Natural killer cell treated with Interleukin-12 subunit alpha and Interleukin-12 subunit beta and Interleukin-15 and Interleukin-18, amount 100 ng/mL, for 72 hours (primary cell): Measurements from ENCODE around the gene SMIM13. TPM values are rescaled to one million over a fixed set of nuclear protein-coding genes. Genes with fewer than 3 reads are reported as not detected.
A peak's percentile ranks its signal among the peaks of the same experiment; 100 is the strongest.
"Not testable (repeated sequence)": the region's sequence is repeated elsewhere in the genome, so short reads cannot be mapped to it uniquely, and the experiment has no call there.

Experiments used
- ATAC-seq, 2 donors: fragments of 150-1000 bp; cut with Tn5 transposase in 1 of 2; sonication (Bioruptor Pico), chemical (Tn5 transposase) in 1 of 2; 2 replicates each; pipeline ENCODE4 v1.10.0; 2021
- DNase-seq: peaks from one replicate; pipeline ENCODE4 v3.0.0; 2022; ENCODE audit warnings: low spot score
- H3K27ac Mint-ChIP-seq, 2 donors: 1 replicate in 1 of 2; 2 replicates in 1 of 2; pipeline ENCODE4 v1.8.0; 2022; ENCODE audit warnings: mixed read lengths in 2 of 2, mild to moderate bottlenecking in 1 of 2, moderate library complexity in 1 of 2
- H3K27me3 Mint-ChIP-seq, 2 donors: 1 replicate in 1 of 2; 2 replicates in 1 of 2; pipeline ENCODE4 v1.8.0; 2022; ENCODE audit warnings: mixed read lengths in 2 of 2
- H3K36me3 Mint-ChIP-seq: one replicate; pipeline ENCODE4 v1.8.0; 2022; ENCODE audit warnings: mixed read lengths
- H3K4me1 Mint-ChIP-seq, 2 donors: 1 replicate in 1 of 2; 2 replicates in 1 of 2; pipeline ENCODE4 v1.8.0; 2022; ENCODE audit warnings: low read depth in 2 of 2, mixed read lengths in 2 of 2, mild to moderate bottlenecking in 1 of 2
- H3K4me3 Mint-ChIP-seq: one replicate; pipeline ENCODE4 v1.8.0; 2022; ENCODE audit warnings: mixed read lengths
- H3K9me3 Mint-ChIP-seq: 2 replicates; pipeline ENCODE4 v1.8.0; 2022; ENCODE audit warnings: mixed read lengths
- total RNA-seq, 2 donors: library from RNA; stranded (reverse); gene quantifications; one replicate each; pipeline ENCODE4 v1.2.3, GENCODE V29; 2022

SMIM13 gene
- total RNA-seq, 2 donors from 2014 or later = 14.2 to 16.0 TPM

DNA sequence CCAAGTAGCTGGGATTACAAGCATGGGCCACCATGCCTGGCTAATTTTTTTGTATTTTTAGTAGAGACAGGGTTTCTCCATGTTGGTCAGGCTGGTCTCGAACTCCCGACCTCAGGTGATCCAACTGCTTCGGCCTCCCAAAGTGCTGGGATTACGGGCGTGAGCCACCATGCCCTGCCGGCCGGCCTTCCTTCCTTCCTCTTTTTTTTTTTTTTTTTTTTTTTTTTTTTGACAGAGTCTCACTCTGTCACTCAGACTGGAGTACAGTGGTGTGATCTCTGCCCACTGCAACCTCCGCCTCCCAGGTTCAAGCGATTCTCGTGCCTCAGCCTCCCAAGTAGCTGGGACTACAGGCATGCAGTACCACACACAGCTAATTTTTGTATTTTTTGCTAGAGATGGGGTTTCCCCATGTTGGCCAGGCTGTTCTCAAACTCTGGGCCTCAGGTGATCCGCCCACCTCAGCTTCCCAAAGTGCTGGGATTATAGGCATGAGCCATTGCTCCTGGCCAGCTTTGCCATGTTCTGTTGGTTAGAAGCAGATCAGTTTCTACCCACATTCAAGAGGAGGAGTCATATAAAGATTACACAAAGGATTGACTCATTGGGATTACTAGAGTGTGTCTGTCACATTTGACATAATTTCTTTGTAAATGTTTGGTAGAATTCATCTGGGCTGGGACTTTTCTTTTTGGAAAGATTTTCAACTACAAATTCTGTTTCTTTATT, 22.3 kb downstream of the SMIM13 start:
- H3K27me3 Mint-ChIP-seq, H3K4me3 Mint-ChIP-seq, H3K9me3 Mint-ChIP-seq, DNase-seq, H3K27ac Mint-ChIP-seq, H3K36me3 Mint-ChIP-seq: not testable (repeated sequence)
- peaks cover 18 to 33% of the 10 kb centered on the region in 2 donors for H3K4me1 Mint-ChIP-seq
- peak in 1 of 2 donors; percentile 53 for ATAC-seq

GRCh38 chr6:11120271-11121005, 26.8 kb downstream of the SMIM13 start:
- no peak overlapping the region for H3K4me3 Mint-ChIP-seq
- ATAC-seq = no peak
- no peak for DNase-seq
- H3K9me3 Mint-ChIP-seq = no peaks in the 10 kb centered on the region
- H3K36me3 Mint-ChIP-seq = no peaks in the 10 kb centered on the region
- H3K27ac Mint-ChIP-seq = no peak overlapping the region
- no peaks in the 10 kb centered on the region for H3K27me3 Mint-ChIP-seq
- peaks cover 24 to 27% of the 10 kb centered on the region in 2 donors for H3K4me1 Mint-ChIP-seq

- Mint-ChIP-seq H3K9me3 (no peaks in the 10 kb centered on the region), H3K27me3 (no peaks in the 10 kb centered on the region), H3K27ac (no peak overlapping the region), H3K4me1 (peaks cover 22 to 24% of the 10 kb centered on the region in 2 donors), H3K36me3 (no peaks in the 10 kb centered on the region), H3K4me3 (no peak overlapping the region)
- ATAC-seq (no peak), DNase-seq (no peak)
Observed at GRCh38 chr6:11121851-11122250, 28.2 kb downstream of the SMIM13 start.

- DNase-seq (no peak), ATAC-seq (no peak)
- Mint-ChIP-seq H3K9me3 (no peaks in the 10 kb centered on the region), H3K27me3 (no peaks in the 10 kb centered on the region), H3K27ac (no peak overlapping the region), H3K4me3 (no peak overlapping the region), H3K4me1 (peaks cover 24 to 25% of the 10 kb centered on the region in 2 donors), H3K36me3 (no peaks in the 10 kb centered on the region)
Observed at GRCh38 chr6:11122380-11122779, 28.7 kb downstream of the SMIM13 start.

- H3K9me3 Mint-ChIP-seq = no peaks in the 10 kb centered on the region
- no peak for DNase-seq
- H3K27me3 Mint-ChIP-seq = no peaks in the 10 kb centered on the region
- no peak for ATAC-seq
- H3K4me1 Mint-ChIP-seq = peaks cover 22 to 24% of the 10 kb centered on the region in 2 donors
- no peaks in the 10 kb centered on the region for H3K36me3 Mint-ChIP-seq
- H3K4me3 Mint-ChIP-seq = no peak overlapping the region
- no peak overlapping the region for H3K27ac Mint-ChIP-seq
Observed at GRCh38 chr6:11123978-11124377, 30.3 kb downstream of the SMIM13 start.

DNA sequence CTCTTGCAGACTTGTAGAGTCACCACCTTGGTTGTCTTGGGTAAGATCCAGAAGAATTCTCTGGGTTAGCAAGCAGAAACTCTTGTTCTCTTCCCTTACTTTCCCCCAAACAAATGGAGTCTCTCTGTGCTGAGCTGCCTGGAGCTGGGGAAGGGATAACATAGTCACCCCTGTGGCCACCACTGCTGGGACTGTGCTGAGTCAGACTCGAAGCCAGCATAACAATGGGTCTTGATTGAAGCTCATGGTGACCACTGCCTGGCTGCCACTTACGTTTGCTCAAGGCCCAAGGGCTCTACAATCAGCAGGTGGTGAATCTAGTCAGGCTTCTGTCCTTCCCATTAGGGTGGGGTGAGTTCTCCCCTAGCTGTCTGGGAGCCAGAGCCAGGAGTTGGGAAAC, 33.2 kb downstream of the SMIM13 start:
- no peak for ATAC-seq
- Mint-ChIP-seq H3K36me3 (no peaks in the 10 kb centered on the region), H3K27me3 (no peaks in the 10 kb centered on the region), H3K27ac (no peak overlapping the region), H3K4me1 (peaks cover 23 to 26% of the 10 kb centered on the region in 2 donors), H3K9me3 (no peaks in the 10 kb centered on the region), H3K4me3 (no peak overlapping the region)
- no peak for DNase-seq

DNA sequence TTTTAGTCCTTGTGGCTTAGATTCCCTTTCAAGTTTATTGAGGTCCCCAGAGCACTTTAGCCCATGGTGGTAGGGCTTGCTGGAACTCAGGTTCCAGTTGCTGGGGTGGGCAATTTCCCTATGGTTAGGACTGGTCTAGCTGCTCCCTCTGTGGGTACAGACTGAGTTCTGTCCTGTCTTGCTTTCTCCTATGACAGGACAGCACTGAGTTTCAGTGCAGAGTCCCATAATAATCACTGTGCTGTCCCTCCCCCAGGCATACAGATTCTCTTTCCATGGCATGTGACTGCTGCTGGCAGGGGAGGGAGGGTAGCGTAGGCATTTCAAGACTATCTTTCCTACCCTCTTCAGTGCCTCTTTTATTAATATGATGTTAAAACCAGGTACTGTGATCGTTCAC, 35.0 kb downstream of the SMIM13 start:
- no peak for DNase-seq
- H3K9me3 Mint-ChIP-seq = no peaks in the 10 kb centered on the region
- no peak overlapping the region for H3K27ac Mint-ChIP-seq
- no peak overlapping the region for H3K4me3 Mint-ChIP-seq
- H3K27me3 Mint-ChIP-seq = no peaks in the 10 kb centered on the region
- ATAC-seq = no peak
- H3K4me1 Mint-ChIP-seq = peaks cover 18 to 26% of the 10 kb centered on the region in 2 donors
- no peaks in the 10 kb centered on the region for H3K36me3 Mint-ChIP-seq

- Mint-ChIP-seq H3K4me3 (no peak overlapping the region), H3K27me3 (no peaks in the 10 kb centered on the region), H3K9me3 (no peaks in the 10 kb centered on the region), H3K36me3 (peaks cover 4% of the 10 kb centered on the region), H3K4me1 (peaks cover 18 to 20% of the 10 kb centered on the region in 2 donors), H3K27ac (no peak overlapping the region)
- no peak for ATAC-seq
- DNase-seq = no peak
Observed at GRCh38 chr6:11129908-11130565, 36.4 kb downstream of the SMIM13 start.

GRCh38 chr6:11130605-11131004, 37.0 kb downstream of the SMIM13 start:
- Mint-ChIP-seq H3K9me3 (no peaks in the 10 kb centered on the region), H3K27ac (no peak overlapping the region), H3K4me3 (no peak overlapping the region), H3K4me1 (peaks cover 18 to 20% of the 10 kb centered on the region in 2 donors), H3K27me3 (no peaks in the 10 kb centered on the region), H3K36me3 (peaks cover 6% of the 10 kb centered on the region)
- DNase-seq (no peak), ATAC-seq (no peak)

GRCh38 chr6:11132194-11132888, 38.7 kb downstream of the SMIM13 start:
- DNase-seq = no peak
- no peaks in the 10 kb centered on the region for H3K9me3 Mint-ChIP-seq
- no peak overlapping the region for H3K4me3 Mint-ChIP-seq
- peaks cover 6% of the 10 kb centered on the region for H3K36me3 Mint-ChIP-seq
- no peaks in the 10 kb centered on the region for H3K27me3 Mint-ChIP-seq
- H3K27ac Mint-ChIP-seq = no peak overlapping the region
- peaks cover 15 to 18% of the 10 kb centered on the region in 2 donors for H3K4me1 Mint-ChIP-seq
- ATAC-seq = no peak

GRCh38 chr6:11133281-11133680, 39.6 kb downstream of the SMIM13 start:
- H3K9me3 Mint-ChIP-seq = no peaks in the 10 kb centered on the region
- DNase-seq = no peak
- no peaks in the 10 kb centered on the region for H3K27me3 Mint-ChIP-seq
- H3K4me3 Mint-ChIP-seq = no peak overlapping the region
- peaks cover 13 to 18% of the 10 kb centered on the region in 2 donors for H3K4me1 Mint-ChIP-seq
- no peak overlapping the region for H3K27ac Mint-ChIP-seq
- no peak for ATAC-seq
- peaks cover 6% of the 10 kb centered on the region for H3K36me3 Mint-ChIP-seq

- Mint-ChIP-seq H3K27ac (no peak overlapping the region), H3K4me1 (peaks cover 5 to 10% of the 10 kb centered on the region in 2 donors), H3K36me3 (peaks cover 6% of the 10 kb centered on the region), H3K4me3 (no peak overlapping the region), H3K9me3 (no peaks in the 10 kb centered on the region), H3K27me3 (no peaks in the 10 kb centered on the region)
- DNase-seq (no peak), ATAC-seq (no peak)
Observed at GRCh38 chr6:11136809-11137208, 43.2 kb downstream of the SMIM13 start.

DNA sequence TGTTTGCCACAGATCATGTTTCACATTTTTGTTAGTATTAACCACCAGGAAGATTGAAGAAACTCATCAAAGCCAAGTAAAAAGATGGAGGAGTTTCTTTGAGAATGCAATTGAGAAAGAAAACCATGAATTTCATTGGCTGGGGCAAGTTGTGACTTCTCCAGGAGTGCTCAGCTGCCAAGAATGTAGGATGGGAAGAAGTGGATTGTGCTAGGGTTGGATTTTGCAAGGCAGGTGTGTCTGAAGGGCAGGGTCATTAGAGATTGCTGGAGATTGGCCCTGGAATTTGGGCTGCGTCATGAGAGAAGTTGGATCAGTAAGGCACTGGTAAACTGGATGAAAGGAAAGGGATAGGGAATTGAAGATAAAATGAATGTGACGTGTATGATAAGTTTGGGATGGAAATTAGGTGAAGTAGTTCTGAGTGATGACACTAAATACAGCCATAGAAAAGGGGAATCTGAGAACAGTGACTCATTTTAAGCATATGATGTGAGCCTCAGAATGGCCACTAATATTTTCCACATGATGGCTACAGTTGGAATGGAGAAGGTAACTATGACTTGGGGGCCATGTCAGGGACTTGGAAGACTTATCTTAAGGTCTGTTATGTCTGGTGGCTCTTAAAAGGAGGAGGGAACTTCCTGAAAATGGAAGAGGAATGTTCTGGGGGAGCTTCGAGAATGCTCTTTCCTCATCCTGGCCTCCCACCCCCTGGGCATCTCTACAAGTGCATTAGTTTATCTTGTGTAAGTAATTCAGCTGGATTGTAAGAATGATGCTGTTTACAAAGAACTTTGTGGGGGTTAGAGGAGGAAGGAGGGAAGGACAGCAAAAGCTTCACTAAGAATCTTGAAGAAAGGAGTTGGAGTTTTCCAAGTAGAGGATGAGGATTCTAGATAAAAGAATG, 45.7 kb downstream of the SMIM13 start:
- no peak for ATAC-seq
- peaks cover 15 to 19% of the 10 kb centered on the region in 2 donors for H3K4me1 Mint-ChIP-seq
- H3K9me3 Mint-ChIP-seq = no peaks in the 10 kb centered on the region
- no peak overlapping the region for H3K4me3 Mint-ChIP-seq
- no peaks in the 10 kb centered on the region for H3K27me3 Mint-ChIP-seq
- H3K27ac Mint-ChIP-seq = no peak overlapping the region
- no peak for DNase-seq
- H3K36me3 Mint-ChIP-seq = peaks cover 6% of the 10 kb centered on the region
